Mucosa of gallbladder (tissue), 1 donor: ENCODE data around the gene ZSCAN5C. TPM values are rescaled to one million over a fixed set of nuclear protein-coding genes. Genes with fewer than 3 reads are reported as not detected.

ENCODE experiments used
- total RNA-seq: library from RNA; stranded (reverse); gene quantifications from one replicate; pipeline ENCODE4 v1.2.1, GENCODE V29; 2021
- donor health status: DM: no; HTN: no; CAD: no.

ZSCAN5C gene
- total RNA-seq, 1 donor from 2014 or later, result not detected

Other genes with a start within 250 kb of the ZSCAN5C start
- not detected for gene NLRP5, start 215.5 kb upstream of the ZSCAN5C start, total RNA-seq
- 38.2 TPM for gene ZNF787, start 81.0 kb upstream of the ZSCAN5C start, total RNA-seq
- gene ZNF444, start 61.0 kb upstream of the ZSCAN5C start, total RNA-seq, result 76.2 TPM
- gene GALP, start 26.3 kb upstream of the ZSCAN5C start, total RNA-seq, result not detected
- not detected for gene ZSCAN5B, start 4.5 kb upstream of the ZSCAN5C start, total RNA-seq
- gene EDDM13, start 70.5 kb downstream of the ZSCAN5C start, total RNA-seq, result not detected
- gene ZSCAN5A, start 112.6 kb downstream of the ZSCAN5C start, total RNA-seq, result 10.7 TPM
- 8.3 TPM for gene ZNF582, start 191.3 kb downstream of the ZSCAN5C start, total RNA-seq
- 6.7 TPM for gene ZNF583, start 202.1 kb downstream of the ZSCAN5C start, total RNA-seq